ENCODE data around the gene IFNGR2.
"Not testable (repeated sequence)": the region's sequence is repeated elsewhere in the genome, so short reads cannot be mapped to it uniquely, and the experiment has no call there.

Gene IFNGR2

GRCh38 chr21:33380483-33380998 lies 22.7 kb upstream of the IFNGR2 start:
- TF ChIP-seq, protein P1, sequence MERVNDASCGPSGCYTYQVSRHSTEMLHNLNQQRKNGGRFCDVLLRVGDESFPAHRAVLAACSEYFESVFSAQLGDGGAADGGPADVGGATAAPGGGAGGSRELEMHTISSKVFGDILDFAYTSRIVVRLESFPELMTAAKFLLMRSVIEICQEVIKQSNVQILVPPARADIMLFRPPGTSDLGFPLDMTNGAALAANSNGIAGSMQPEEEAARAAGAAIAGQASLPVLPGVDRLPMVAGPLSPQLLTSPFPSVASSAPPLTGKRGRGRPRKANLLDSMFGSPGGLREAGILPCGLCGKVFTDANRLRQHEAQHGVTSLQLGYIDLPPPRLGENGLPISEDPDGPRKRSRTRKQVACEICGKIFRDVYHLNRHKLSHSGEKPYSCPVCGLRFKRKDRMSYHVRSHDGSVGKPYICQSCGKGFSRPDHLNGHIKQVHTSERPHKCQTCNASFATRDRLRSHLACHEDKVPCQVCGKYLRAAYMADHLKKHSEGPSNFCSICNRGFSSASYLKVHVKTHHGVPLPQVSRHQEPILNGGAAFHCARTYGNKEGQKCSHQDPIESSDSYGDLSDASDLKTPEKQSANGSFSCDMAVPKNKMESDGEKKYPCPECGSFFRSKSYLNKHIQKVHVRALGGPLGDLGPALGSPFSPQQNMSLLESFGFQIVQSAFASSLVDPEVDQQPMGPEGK (CRISPR knock-in tag; IDR thresholded peaks at IDR 0.05; ENCODE audit: borderline replicate concordance), result no peak
- TF ChIP-seq BACH2 (CRISPR knock-in tag; IDR thresholded peaks at IDR 0.05; ENCODE audit: borderline replicate concordance) (no peak), TSHZ2 (CRISPR knock-in tag; IDR thresholded peaks at IDR 0.05) (no peak), TCF4 (CRISPR knock-in tag; IDR thresholded peaks at IDR 0.05; ENCODE audit: borderline replicate concordance) (no peak), ZNF70 (CRISPR knock-in tag; IDR thresholded peaks at IDR 0.05) (no peak), ZFP30 (CRISPR knock-in tag; IDR thresholded peaks at IDR 0.05) (no peak), ARNTL (CRISPR knock-in tag; IDR thresholded peaks at IDR 0.05; ENCODE audit: borderline replicate concordance, low read depth) (no peak), ZNF8 (CRISPR knock-in tag; IDR thresholded peaks at IDR 0.05) (no peak), ISL1 (CRISPR knock-in tag; IDR thresholded peaks at IDR 0.05) (no peak), RARB (CRISPR knock-in tag; IDR thresholded peaks at IDR 0.05) (no peak), ZC3H10 (CRISPR knock-in tag; IDR thresholded peaks at IDR 0.05) (no peak), GLIS3 (CRISPR knock-in tag; IDR thresholded peaks at IDR 0.05) (no peak)
- TF ChIP-seq, protein P2, sequence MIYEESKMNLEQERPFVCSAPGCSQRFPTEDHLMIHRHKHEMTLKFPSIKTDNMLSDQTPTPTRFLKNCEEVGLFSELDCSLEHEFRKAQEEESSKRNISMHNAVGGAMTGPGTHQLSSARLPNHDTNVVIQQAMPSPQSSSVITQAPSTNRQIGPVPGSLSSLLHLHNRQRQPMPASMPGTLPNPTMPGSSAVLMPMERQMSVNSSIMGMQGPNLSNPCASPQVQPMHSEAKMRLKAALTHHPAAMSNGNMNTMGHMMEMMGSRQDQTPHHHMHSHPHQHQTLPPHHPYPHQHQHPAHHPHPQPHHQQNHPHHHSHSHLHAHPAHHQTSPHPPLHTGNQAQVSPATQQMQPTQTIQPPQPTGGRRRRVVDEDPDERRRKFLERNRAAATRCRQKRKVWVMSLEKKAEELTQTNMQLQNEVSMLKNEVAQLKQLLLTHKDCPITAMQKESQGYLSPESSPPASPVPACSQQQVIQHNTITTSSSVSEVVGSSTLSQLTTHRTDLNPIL (CRISPR knock-in tag; IDR thresholded peaks at IDR 0.05; ENCODE audit: low read depth), result no peak

DNA sequence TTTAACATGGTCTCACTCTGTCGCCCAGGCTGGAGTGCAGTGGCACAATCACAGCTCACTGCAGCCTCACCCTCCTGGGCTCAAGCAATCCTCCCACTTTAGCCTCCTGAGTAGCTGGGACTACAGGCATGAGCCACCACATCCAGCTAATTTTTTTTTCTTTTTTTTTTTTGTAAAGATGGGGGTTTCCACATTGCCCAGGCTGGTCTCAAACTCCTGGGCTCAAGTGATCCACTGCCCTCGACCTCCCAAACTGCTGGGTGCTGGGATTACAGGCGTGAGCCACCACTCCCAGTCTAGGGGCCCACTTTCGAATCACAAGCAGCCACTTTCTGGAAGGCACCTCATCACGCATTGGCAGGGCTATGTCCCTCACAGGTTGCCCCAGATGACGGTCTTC lies 21.8 kb upstream of the IFNGR2 start:
- not testable (repeated sequence) for ATAC-seq

More at GRCh38 chr21:33380483-33380998, 22.7 kb upstream of the IFNGR2 start:
- peak; percentile 97 for ATAC-seq

DNA sequence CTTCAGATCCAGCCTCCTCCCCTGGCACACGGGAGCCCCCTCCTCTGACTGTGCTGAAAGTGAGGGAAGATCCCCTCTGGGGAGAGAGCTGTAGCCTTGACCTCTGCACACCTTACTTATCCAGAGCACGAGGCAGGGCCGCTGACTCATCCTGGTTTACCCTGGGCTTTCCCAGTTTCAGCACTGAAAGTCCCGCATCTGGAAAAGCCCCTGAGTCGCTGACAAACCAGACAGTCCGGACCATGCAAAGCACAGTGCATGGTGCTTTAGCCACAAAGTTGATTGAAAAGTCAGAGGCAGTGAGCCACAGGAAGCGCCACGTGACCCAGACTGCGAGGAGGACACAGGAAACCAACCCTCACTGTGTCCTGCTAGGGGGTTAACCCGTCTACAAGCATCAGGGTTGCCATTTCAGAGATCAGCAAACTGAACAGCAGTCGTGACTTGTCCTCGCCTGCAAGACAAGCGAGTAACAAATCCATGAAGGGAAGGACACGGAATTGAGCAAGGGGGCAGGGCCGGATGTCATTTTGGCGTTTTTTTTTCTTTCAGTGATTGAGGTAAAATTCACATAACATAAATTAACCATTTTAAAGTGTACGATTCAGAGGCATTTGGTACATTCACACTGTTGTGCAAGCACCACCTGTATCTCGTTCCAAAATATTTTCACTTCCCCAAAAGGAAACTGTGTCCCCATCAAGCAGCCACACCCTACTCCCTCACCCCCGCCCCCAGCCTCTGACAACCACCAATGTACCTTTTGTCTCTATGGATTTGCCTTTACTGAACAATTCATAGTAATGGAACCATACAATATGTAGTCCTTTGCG lies 19.9 kb upstream of the IFNGR2 start:
- TF ChIP-seq ZNF70 (CRISPR knock-in tag; IDR thresholded peaks at IDR 0.05) (no peak), TOX (CRISPR knock-in tag; IDR thresholded peaks at IDR 0.05; ENCODE audit: borderline replicate concordance) (no peak), ZNF8 (CRISPR knock-in tag; IDR thresholded peaks at IDR 0.05) (no peak), GLIS3 (CRISPR knock-in tag; IDR thresholded peaks at IDR 0.05) (no peak), ZNF565 (CRISPR knock-in tag; conservative IDR thresholded peaks at IDR 0.05; ENCODE audit: low read depth) (no peak), ZFP30 (CRISPR knock-in tag; IDR thresholded peaks at IDR 0.05) (no peak), BACH2 (CRISPR knock-in tag; IDR thresholded peaks at IDR 0.05; ENCODE audit: borderline replicate concordance) (no peak), ZC3H10 (CRISPR knock-in tag; IDR thresholded peaks at IDR 0.05) (0 out of 2 replicates have a peak, but pooled peaks have one; percentile 15), ISL1 (CRISPR knock-in tag; IDR thresholded peaks at IDR 0.05) (no peak), ESRRG (CRISPR knock-in tag; IDR thresholded peaks at IDR 0.05) (no peak), ZFP3 (CRISPR knock-in tag; IDR thresholded peaks at IDR 0.05) (0 out of 2 replicates have a peak, but pooled peaks have one; percentile 15), POU6F1 (CRISPR knock-in tag; IDR thresholded peaks at IDR 0.05; ENCODE audit: borderline replicate concordance, low read depth) (no peak), PPARA (CRISPR knock-in tag; IDR thresholded peaks at IDR 0.05; ENCODE audit: borderline replicate concordance) (no peak)
- TF ChIP-seq, protein P3, sequence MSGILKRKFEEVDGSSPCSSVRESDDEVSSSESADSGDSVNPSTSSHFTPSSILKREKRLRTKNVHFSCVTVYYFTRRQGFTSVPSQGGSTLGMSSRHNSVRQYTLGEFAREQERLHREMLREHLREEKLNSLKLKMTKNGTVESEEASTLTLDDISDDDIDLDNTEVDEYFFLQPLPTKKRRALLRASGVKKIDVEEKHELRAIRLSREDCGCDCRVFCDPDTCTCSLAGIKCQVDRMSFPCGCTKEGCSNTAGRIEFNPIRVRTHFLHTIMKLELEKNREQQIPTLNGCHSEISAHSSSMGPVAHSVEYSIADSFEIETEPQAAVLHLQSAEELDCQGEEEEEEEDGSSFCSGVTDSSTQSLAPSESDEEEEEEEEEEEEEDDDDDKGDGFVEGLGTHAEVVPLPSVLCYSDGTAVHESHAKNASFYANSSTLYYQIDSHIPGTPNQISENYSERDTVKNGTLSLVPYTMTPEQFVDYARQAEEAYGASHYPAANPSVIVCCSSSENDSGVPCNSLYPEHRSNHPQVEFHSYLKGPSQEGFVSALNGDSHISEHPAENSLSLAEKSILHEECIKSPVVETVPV (CRISPR knock-in tag; IDR thresholded peaks at IDR 0.05), result no peak
- TF ChIP-seq, protein P1 (CRISPR knock-in tag; IDR thresholded peaks at IDR 0.05; ENCODE audit: borderline replicate concordance), result no peak
- ATAC-seq, result peak; percentile 43
